Lower leg skin (tissue), 4 donors: ENCODE results near the gene TRIM42. TPM values are rescaled to one million over a fixed set of nuclear protein-coding genes. Genes with fewer than 3 reads are reported as not detected.

Experiments used
- DNase-seq, 2 donors: peaks; one replicate each; pipeline ENCODE4 v3.0.0-alpha.2; 2019; ENCODE audit warnings: low spot score in 2 of 2
- H3K4me3 ChIP-seq: fragments of 200-600 bp; sonication (generic); 2 replicates; pipeline ENCODE4 v1.5.1; 2017; ENCODE audit warnings: mild to moderate bottlenecking, low read depth; ENCODE audit not compliant: poor library complexity, severe bottlenecking
- POLR2A ChIP-seq, 2 donors: fragments of 450-650 bp; IDR thresholded peaks; one replicate each; pipeline ENCODE4 v1.6.1; 2016 to 2017; ENCODE audit warnings: antibody characterized with exemption in 2 of 2, mild to moderate bottlenecking in 1 of 2, moderate library complexity in 1 of 2
- WGBS, 2 donors: methylation state at CpG; one replicate each; pipeline ENCODE4 v1.1.5; 2018; 5-methylcytosine and 5-hydroxymethylcytosine counted together
- intact Hi-C: fragments of 100-400 bp; cut with DNase I; formaldehyde crosslinking; loops from one replicate; pipeline ENCODE4 v1.15.0; 2023; ENCODE audit warnings: low total_unique reads
- total RNA-seq, 4 donors: library from RNA; depleted of rRNA; stranded (reverse); fragments of >200 nt; gene quantifications; one replicate each; pipeline ENCODE4 v1.1.0, GENCODE V29; 2016
- TF ChIP-seq, protein P1 (sequence below), 3 donors: fragments of 450-650 bp; IDR thresholded peaks; one replicate each; pipeline ENCODE4 v1.5.1; 2016; ENCODE audit warnings: antibody characterized with exemption in 3 of 3, mild to moderate bottlenecking in 3 of 3, moderate library complexity in 2 of 3

The TRIM42 gene
- total RNA-seq, 4 donors from 2014 or later = not detected

DNA sequence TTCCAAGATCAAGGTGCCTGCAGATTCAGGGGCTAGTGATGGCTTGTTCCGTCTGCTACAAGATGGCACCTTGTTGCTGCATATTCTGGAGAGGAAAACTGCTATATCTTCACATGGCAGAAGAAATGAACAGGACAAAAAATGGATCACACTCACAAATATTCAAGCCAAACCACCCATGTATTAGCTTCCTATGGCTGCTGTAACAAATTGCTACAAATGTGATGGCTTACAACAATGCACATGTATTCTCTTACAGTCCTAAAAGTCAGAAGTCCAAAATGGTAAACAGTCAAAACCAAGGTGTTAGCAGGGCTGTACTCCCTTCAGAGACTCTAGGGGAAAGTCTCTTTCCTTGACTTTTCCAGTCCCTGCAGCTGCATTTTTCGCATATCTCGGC lies 55.8 kb downstream of the TRIM42 start:
- DNase-seq = no peak
- intact Hi-C loops = no loop called here
- 82 to 87% methylated on average over 3 of the region's 3 CpGs for WGBS, 2 donors

DNA sequence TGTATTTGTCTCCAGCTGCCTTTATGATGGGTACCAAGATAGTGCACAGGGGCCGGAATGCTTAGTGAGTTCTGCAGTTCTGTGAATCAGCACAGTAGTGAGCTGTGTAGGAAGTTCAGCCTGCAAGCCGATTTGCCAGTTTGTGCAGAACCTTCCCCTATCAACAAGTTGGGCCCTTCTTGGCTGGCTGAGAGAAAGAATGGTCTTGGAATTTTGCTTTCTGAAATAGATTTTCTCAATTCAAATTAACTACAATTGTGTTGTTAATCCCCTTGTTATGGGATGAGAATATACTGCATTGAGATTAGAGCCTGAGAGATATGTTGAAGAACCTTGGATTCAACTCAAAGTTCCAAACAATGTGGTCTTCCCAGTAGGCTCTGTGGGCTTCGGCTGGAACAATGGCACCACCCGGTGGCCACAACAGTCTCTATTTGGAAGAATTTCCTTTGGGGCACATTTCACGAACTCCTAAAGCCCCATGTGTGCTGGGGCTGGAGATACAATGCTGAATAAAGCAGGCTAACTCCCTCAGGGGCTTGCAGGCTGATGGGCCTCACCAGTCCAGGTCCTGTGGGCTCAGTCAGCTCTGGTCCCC lies 59.1 kb downstream of the TRIM42 start:
- 40 to 64% methylated on average over 5 of the region's 5 CpGs for WGBS, 2 donors
- intact Hi-C loops = no loop called here
- no peak overlapping the region for H3K4me3 ChIP-seq
- TF ChIP-seq, protein P1, sequence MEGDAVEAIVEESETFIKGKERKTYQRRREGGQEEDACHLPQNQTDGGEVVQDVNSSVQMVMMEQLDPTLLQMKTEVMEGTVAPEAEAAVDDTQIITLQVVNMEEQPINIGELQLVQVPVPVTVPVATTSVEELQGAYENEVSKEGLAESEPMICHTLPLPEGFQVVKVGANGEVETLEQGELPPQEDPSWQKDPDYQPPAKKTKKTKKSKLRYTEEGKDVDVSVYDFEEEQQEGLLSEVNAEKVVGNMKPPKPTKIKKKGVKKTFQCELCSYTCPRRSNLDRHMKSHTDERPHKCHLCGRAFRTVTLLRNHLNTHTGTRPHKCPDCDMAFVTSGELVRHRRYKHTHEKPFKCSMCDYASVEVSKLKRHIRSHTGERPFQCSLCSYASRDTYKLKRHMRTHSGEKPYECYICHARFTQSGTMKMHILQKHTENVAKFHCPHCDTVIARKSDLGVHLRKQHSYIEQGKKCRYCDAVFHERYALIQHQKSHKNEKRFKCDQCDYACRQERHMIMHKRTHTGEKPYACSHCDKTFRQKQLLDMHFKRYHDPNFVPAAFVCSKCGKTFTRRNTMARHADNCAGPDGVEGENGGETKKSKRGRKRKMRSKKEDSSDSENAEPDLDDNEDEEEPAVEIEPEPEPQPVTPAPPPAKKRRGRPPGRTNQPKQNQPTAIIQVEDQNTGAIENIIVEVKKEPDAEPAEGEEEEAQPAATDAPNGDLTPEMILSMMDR (IDR thresholded peaks at IDR 0.05) = no peak
- no peak for TF ChIP-seq POLR2A (IDR thresholded peaks at IDR 0.05)
- DNase-seq = peak in 1 of 2 donors; percentile 32

More for the DNA sequence above, 55.8 kb downstream of the TRIM42 start:
- TF ChIP-seq POLR2A (IDR thresholded peaks at IDR 0.05) = no peak
- TF ChIP-seq, protein P1 (IDR thresholded peaks at IDR 0.05) = no peak
- no peak overlapping the region for H3K4me3 ChIP-seq

DNA sequence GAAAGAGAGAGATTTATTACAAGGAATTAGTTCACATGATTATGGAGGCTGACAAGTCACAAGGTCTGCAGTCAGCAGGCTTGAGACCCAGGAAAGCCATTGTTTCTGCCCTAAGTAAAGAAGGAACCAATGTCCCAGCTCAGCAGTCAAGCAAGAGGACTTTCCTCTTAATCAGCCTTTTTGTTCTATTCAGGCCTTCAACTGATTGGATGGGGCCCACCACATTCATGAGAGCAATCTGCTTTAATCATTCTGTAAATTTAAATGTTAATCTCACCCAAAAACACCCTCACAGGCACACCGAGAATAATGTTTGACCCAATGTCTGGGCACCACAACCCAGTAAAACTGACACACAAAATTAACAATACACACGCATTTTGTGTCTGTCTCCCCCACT lies 64.3 kb downstream of the TRIM42 start:
- H3K4me3 ChIP-seq = no peak overlapping the region
- intact Hi-C loops = no loop called here
- TF ChIP-seq, protein P1 (IDR thresholded peaks at IDR 0.05) = no peak
- no peak for TF ChIP-seq POLR2A (IDR thresholded peaks at IDR 0.05)
- no peak for DNase-seq
- 93 to 97% methylated on average over 2 of the region's 2 CpGs for WGBS, 2 donors

DNA sequence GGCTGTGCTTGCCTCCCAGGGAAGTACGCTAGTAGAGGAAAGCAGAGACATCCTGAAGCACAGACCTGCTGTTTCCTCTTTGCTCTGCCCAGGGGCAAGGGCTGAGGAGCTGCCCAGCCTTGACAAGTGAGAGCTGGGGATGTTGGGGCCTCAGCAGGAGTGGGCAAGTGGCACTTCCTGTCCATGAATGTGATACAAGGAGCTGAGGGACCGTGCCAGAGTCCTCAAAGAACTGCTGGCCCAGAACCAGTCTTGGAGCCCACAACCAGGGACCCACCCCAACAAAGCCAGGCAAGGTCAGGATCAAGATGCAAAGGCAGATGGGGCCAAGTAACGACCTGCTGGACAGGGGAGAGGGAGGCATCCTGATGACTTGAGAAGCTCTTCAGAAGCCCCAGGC lies 70.3 kb downstream of the TRIM42 start:
- no peak for TF ChIP-seq POLR2A (IDR thresholded peaks at IDR 0.05)
- TF ChIP-seq, protein P1 (IDR thresholded peaks at IDR 0.05) = no peak
- intact Hi-C loops = no loop called here
- DNase-seq = peak in 1 of 2 donors; percentile 57
- H3K4me3 ChIP-seq = no peak overlapping the region
- WGBS, 2 donors = 58 to 59% methylated on average over 3 of the region's 3 CpGs

DNA sequence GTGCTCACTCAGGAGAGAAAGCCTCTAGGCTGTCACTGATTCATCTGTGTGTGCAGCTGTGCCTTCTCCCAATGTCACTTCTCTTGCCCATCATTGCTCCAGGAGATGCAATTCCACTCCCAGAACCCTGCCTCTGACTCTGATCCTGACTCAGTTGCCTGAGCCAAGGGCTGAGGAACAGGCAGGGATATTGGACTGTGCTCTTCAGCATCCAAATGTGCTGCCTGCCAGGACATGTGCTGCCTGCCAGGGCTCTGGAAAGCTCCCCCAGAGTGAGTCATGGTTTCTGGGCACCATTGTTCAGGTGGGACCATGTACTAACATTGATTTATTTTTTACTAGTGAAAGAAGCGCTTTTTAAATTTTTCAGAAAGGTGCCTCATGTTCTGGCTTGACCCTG lies 71.0 kb downstream of the TRIM42 start:
- TF ChIP-seq, protein P1 (IDR thresholded peaks at IDR 0.05) = no peak
- TF ChIP-seq POLR2A (IDR thresholded peaks at IDR 0.05) = no peak
- 32 to 62% methylated on average over 1 of the region's 1 CpG for WGBS, 2 donors
- no peak overlapping the region for H3K4me3 ChIP-seq
- peak in 1 of 2 donors; percentile 28 for DNase-seq
- intact Hi-C loops = no loop called here
